GM12878 (cell line): ENCODE measurements around the gene POU6F2.

Experiments
- ASH2L ChIP-seq: fragments of 300-600, 200-600 bp; sonication (generic); IDR thresholded peaks from 2 replicates; pipeline ENCODE4 v1.6.1; 2017; ENCODE audit warnings: low read depth, mild to moderate bottlenecking, borderline replicate concordance
- ATF7 ChIP-seq: fragments of 450-650 bp; IDR thresholded peaks from 2 replicates; pipeline ENCODE4 v1.6.1; 2016; ENCODE audit warnings: low read depth, mild to moderate bottlenecking
- BHLHE40 ChIP-seq, 2 experiments: fragments of 450-650 bp in 1 of 2; IDR thresholded peaks; 2 replicates each; pipeline ENCODE4 v1.6.1; 2011 to 2017; ENCODE audit warnings: low read depth in 2 of 2, borderline replicate concordance in 1 of 2, improper control_type of control experiment in 1 of 2, low read length in 1 of 2, mild to moderate bottlenecking in 1 of 2
- BRCA1 ChIP-seq: IDR thresholded peaks from 2 replicates; pipeline ENCODE4 v1.6.1; 2011; ENCODE audit warnings: low read depth, low read length, improper control_type of control experiment
- CTCF ChIP-seq, 3 experiments: IDR thresholded peaks in 2 of 3; conservative IDR thresholded peaks in 1 of 3; 2 replicates each; pipeline ENCODE4 v1.5.1; 2011; ENCODE audit warnings: low read depth in 3 of 3, low read length in 3 of 3, mild to moderate bottlenecking in 3 of 3, control low read depth in 2 of 3, moderate library complexity in 2 of 3, inconsistent platforms in 1 of 3, mixed read lengths in 1 of 3; ENCODE audit not compliant: control insufficient read depth in 2 of 3, insufficient read depth in 1 of 3; ENCODE audit errors: extremely low read depth in 1 of 3
- FOS ChIP-seq: IDR thresholded peaks from 3 replicates; pipeline ENCODE4 v1.6.1; 2011; ENCODE audit warnings: borderline replicate concordance; ENCODE audit not compliant: insufficient read length; ENCODE audit errors: extremely low read depth
- NKRF ChIP-seq: fragments of 450-650 bp; conservative IDR thresholded peaks from 2 replicates; pipeline ENCODE4 v1.6.1; 2017; ENCODE audit warnings: mild to moderate bottlenecking, moderate library complexity
- PBX3 ChIP-seq: IDR thresholded peaks from 2 replicates; pipeline ENCODE4 v1.6.1; 2011; ENCODE audit warnings: mild to moderate bottlenecking, low read depth, low read length, moderate library complexity; ENCODE audit not compliant: insufficient replicate concordance
- POLR2A ChIP-seq: IDR thresholded peaks from 2 replicates; pipeline ENCODE4 v1.6.1; 2011; ENCODE audit warnings: low read depth, mild to moderate bottlenecking, low read length
- REST ChIP-seq: IDR thresholded peaks from 2 replicates; pipeline ENCODE4 v1.6.1; 2012; ENCODE audit warnings: mild to moderate bottlenecking, low read depth, low read length
- SIN3A ChIP-seq: IDR thresholded peaks from 2 replicates; pipeline ENCODE4 v1.6.1; 2012; ENCODE audit warnings: low read depth, low read length, improper control_type of control experiment
- SP1 ChIP-seq: IDR thresholded peaks from one replicate; pipeline ENCODE4 v1.6.1; 2011; ENCODE audit warnings: low read depth, low read length
- ZBTB40 ChIP-seq: fragments of 450-650 bp; IDR thresholded peaks from 2 replicates; pipeline ENCODE4 v1.6.1; 2016; ENCODE audit warnings: mild to moderate bottlenecking, moderate library complexity, borderline replicate concordance

GRCh38 chr7:39404907-39405306, 427.2 kb downstream of the POU6F2 start:
- TF ChIP-seq SIN3A (no peak), CTCF (IDR thresholded peaks at IDR 0.05 in 2 of 3, conservative IDR thresholded peaks at IDR 0.05 in 1 of 3; ENCODE audit: control insufficient read depth in 2 of 3, extremely low read depth in 1 of 3, insufficient read depth in 1 of 3, low read depth in 3 of 3, low read length in 3 of 3) (no peak), POLR2A (no peak), BRCA1 (no peak), SP1 (no peak), ZBTB40 (no peak), BHLHE40 (IDR thresholded peaks at IDR 0.05; ENCODE audit: borderline replicate concordance in 1 of 2, low read depth in 2 of 2, low read length in 1 of 2) (no peak), ASH2L (no peak), REST (no peak), ATF7 (no peak), NKRF (no peak), FOS (no peak), PBX3 (no peak)
